GM21515 (cell line): ENCODE measurements around the gene NT5C1B.

Experiments used
- ATAC-seq: cut with Tn5 transposase; IDR thresholded peaks from one replicate; pipeline ENCODE4 v1.9.1; 2021; ENCODE audit not compliant: unreplicated experiment

Gene NT5C1B

GRCh38 chr2:18517386-18517785 lies 72.0 kb downstream of the NT5C1B start:
- no peak for ATAC-seq

GRCh38 chr2:18516112-18516511 lies 73.3 kb downstream of the NT5C1B start:
- ATAC-seq = no peak

GRCh38 chr2:18514526-18515461 lies 74.6 kb downstream of the NT5C1B start:
- ATAC-seq = no peak
